ENCODE results near the gene ROCK1.

Gene ROCK1

GRCh38 chr18:21129566-21130216 is 18.1 kb upstream of the ROCK1 start:
- H4K20me1 ChIP-seq = no peaks in the 10 kb centered on the region
- no peak overlapping the region for H3K4me3 ChIP-seq
- H3K4me1 ChIP-seq = no peaks in the 10 kb centered on the region
- H3K27me3 ChIP-seq = no peaks in the 10 kb centered on the region
- no peak overlapping the region for H3K9ac ChIP-seq
- peaks cover 11% of the 10 kb centered on the region for H3K9me3 ChIP-seq
- no peak overlapping the region for H3K27ac ChIP-seq
- no peak for TF ChIP-seq Cebpa-rat (IDR thresholded peaks at IDR 0.05)
- H3K36me3 ChIP-seq = no peaks in the 10 kb centered on the region
- H3K4me2 ChIP-seq = no peak overlapping the region

- Histone ChIP-seq H3K9me3 (no peaks in the 10 kb centered on the region), H4K20me1 (no peaks in the 10 kb centered on the region), H3K27me3 (no peaks in the 10 kb centered on the region), H3K4me2 (peak overlapping the region; percentile 22), H3K27ac (no peak overlapping the region), H3K4me1 (peaks cover 13% of the 10 kb centered on the region), H3K4me3 (no peak overlapping the region), H3K9ac (no peak overlapping the region), H3K36me3 (no peaks in the 10 kb centered on the region)
- TF ChIP-seq Cebpa-rat (IDR thresholded peaks at IDR 0.05) = no peak
Observed at GRCh38 chr18:21123290-21123926, 11.8 kb upstream of the ROCK1 start.

- Histone ChIP-seq H3K27ac (no peak overlapping the region), H4K20me1 (no peaks in the 10 kb centered on the region), H3K4me1 (peaks cover 18% of the 10 kb centered on the region), H3K9ac (no peak overlapping the region), H3K4me3 (no peak overlapping the region), H3K27me3 (no peaks in the 10 kb centered on the region), H3K9me3 (no peaks in the 10 kb centered on the region), H3K4me2 (no peak overlapping the region), H3K36me3 (no peaks in the 10 kb centered on the region)
- no peak for TF ChIP-seq Cebpa-rat (IDR thresholded peaks at IDR 0.05)
Observed at GRCh38 chr18:21118806-21119205, 7.2 kb upstream of the ROCK1 start.

GRCh38 chr18:21117409-21118131 is 6.0 kb upstream of the ROCK1 start:
- Histone ChIP-seq H4K20me1 (no peaks in the 10 kb centered on the region), H3K9ac (no peak overlapping the region), H3K4me2 (0 out of 2 replicates have a peak overlapping the region, but pooled peaks have one; percentile 17), H3K9me3 (no peaks in the 10 kb centered on the region), H3K27ac (no peak overlapping the region), H3K4me3 (no peak overlapping the region), H3K36me3 (no peaks in the 10 kb centered on the region), H3K27me3 (no peaks in the 10 kb centered on the region), H3K4me1 (peaks cover 17% of the 10 kb centered on the region)
- TF ChIP-seq Cebpa-rat (IDR thresholded peaks at IDR 0.05) = no peak

- H3K9ac ChIP-seq = no peak overlapping the region
- peaks cover under 1% of the 10 kb centered on the region; the same call in 1 of the 2 replicates for H4K20me1 ChIP-seq
- no peak overlapping the region for H3K4me2 ChIP-seq
- no peak overlapping the region for H3K4me3 ChIP-seq
- no peak for TF ChIP-seq Cebpa-rat (IDR thresholded peaks at IDR 0.05)
- H3K27me3 ChIP-seq = no peaks in the 10 kb centered on the region
- no peak overlapping the region for H3K27ac ChIP-seq
- peaks cover 20% of the 10 kb centered on the region for H3K4me1 ChIP-seq
- H3K9me3 ChIP-seq = no peaks in the 10 kb centered on the region
- no peaks in the 10 kb centered on the region for H3K36me3 ChIP-seq
Observed at GRCh38 chr18:21115519-21116411, 4.2 kb upstream of the ROCK1 start.

- H3K4me3 ChIP-seq = peak overlapping the region; percentile 87
- TF ChIP-seq Cebpa-rat (IDR thresholded peaks at IDR 0.05) = no peak
Observed at GRCh38 chr18:21112543-21113105, 1.0 kb upstream of the ROCK1 start.

GRCh38 chr18:21112140-21112473 is 494 bp upstream of the ROCK1 start:
- TF ChIP-seq Cebpa-rat (IDR thresholded peaks at IDR 0.05) = no peak
- H3K4me1 ChIP-seq = peaks cover 31% of the 10 kb centered on the region
- peaks cover 37% of the 10 kb centered on the region for H4K20me1 ChIP-seq
- H3K36me3 ChIP-seq = peaks cover 4% of the 10 kb centered on the region; the same call in 1 of the 2 replicates
- no peaks in the 10 kb centered on the region for H3K9me3 ChIP-seq
- H3K4me3 ChIP-seq = peak overlapping the region; percentile 87
- H3K27ac ChIP-seq = peak overlapping the region; percentile 77
- peak overlapping the region; percentile 86 for H3K4me2 ChIP-seq
- H3K27me3 ChIP-seq = no peaks in the 10 kb centered on the region
- peak overlapping the region; percentile 82 for H3K9ac ChIP-seq

More at GRCh38 chr18:21112543-21113105, 1.0 kb upstream of the ROCK1 start:
- Histone ChIP-seq H4K20me1 (peaks cover 32% of the 10 kb centered on the region), H3K36me3 (peaks cover 2% of the 10 kb centered on the region; the same call in 1 of the 2 replicates), H3K9me3 (no peaks in the 10 kb centered on the region), H3K27me3 (no peaks in the 10 kb centered on the region), H3K9ac (peak overlapping the region; percentile 82), H3K27ac (peak overlapping the region; percentile 77; the same call in 1 of the 2 replicates), H3K4me1 (peaks cover 28% of the 10 kb centered on the region), H3K4me2 (peak overlapping the region; percentile 86)

GRCh38 chr18:21110713-21111345 is 784 bp downstream of the ROCK1 start:
- peaks cover 50% of the 10 kb centered on the region for H4K20me1 ChIP-seq
- peak overlapping the region; percentile 96 for H3K27ac ChIP-seq
- peaks cover 9% of the 10 kb centered on the region; the same call in 1 of the 2 replicates for H3K36me3 ChIP-seq
- no peaks in the 10 kb centered on the region for H3K9me3 ChIP-seq
- no peaks in the 10 kb centered on the region for H3K27me3 ChIP-seq
- TF ChIP-seq Cebpa-rat (IDR thresholded peaks at IDR 0.05) = no peak
- H3K4me3 ChIP-seq = peak overlapping the region; percentile 87
- peaks cover 34% of the 10 kb centered on the region for H3K4me1 ChIP-seq
- H3K4me2 ChIP-seq = peak overlapping the region; percentile 83
- peak overlapping the region; percentile 94 for H3K9ac ChIP-seq

All from BLaER1 (cell line).